ENCODE results near the gene BAIAP3.

DNA sequence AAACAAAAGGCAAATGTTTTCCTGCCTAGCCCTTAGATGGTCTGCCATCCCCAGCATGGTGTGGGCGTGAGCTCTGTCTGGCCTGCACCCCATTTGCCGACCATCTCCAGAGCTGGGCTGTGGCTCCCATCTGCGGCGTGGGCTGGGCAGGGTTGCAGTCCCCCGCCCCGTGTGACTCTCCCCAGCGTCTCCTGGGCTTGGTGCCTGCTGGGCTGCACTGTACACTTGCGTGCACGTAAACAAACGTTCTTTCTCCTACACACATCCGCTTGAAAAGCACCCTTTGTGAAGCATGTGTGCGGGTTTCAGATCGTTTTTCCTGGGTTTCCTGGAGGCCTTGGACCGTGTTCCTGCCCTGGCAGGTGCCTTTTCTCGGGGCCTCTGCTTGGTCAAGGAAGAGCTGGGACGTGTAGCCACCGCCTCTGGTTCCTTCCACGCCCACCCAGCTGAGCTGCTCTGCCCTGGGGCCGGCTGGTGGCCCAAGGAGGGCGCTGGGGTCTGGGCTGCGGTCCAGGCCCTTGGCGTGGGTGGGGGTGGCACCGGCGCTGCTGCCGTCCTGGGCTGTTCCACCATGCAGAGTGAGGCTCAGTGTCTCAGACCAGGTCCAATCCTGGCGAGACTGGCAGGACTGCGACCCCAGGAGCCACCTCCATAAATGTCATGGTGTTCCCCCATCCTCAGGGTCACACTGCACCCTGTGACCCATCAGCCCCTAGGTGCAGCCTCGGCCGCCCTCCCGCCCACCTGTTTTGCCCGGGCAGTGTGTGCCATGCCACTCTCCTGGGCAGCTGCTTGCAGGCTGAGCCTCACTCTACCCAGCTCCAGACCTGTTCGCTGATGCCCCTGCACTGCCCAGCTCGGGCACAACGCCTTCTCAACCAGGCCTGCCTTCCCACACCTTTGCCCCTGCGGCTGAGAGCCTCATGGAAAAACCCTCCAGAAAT is 9.9 kb upstream of the BAIAP3 start:
- no peak for TF ChIP-seq CTCF (IDR thresholded peaks at IDR 0.05)
- TF ChIP-seq POLR2A (IDR thresholded peaks at IDR 0.05; ENCODE audit: low read depth): no peak

Data from esophagus muscularis mucosa (tissue), 3 donors.